ENCODE data around the gene PPA1.
A peak's percentile ranks its signal among the peaks of the same experiment; 100 is the strongest.

Gene PPA1

GRCh38 chr10:70232155-70232858, 922 bp downstream of the PPA1 start:
- Histone ChIP-seq H3K79me2 (ENCODE audit: insufficient read depth, low read length) (peaks cover 54% of the 10 kb centered on the region), H3K4me2 (ENCODE audit: low read depth, low read length, poor library complexity, severe bottlenecking) (peak overlapping the region; percentile 88), H3K36me3 (ENCODE audit: insufficient read depth, low read length) (peaks cover 3% of the 10 kb centered on the region; the same call in 1 of the 2 replicates), H3F3A (ENCODE audit: low read depth) (no peaks in the 10 kb centered on the region), H3K9ac (ENCODE audit: low read depth, low read length, poor library complexity, severe bottlenecking) (peak overlapping the region; percentile 88), H3K9me3 (ENCODE audit: insufficient read depth, low read depth, low read length) (no peaks in the 10 kb centered on the region), H2AFZ (ENCODE audit: low read length) (peak overlapping the region; percentile 78), H3K4me1 (ENCODE audit: insufficient read depth, low read length, poor library complexity, severe bottlenecking) (peaks cover 46% of the 10 kb centered on the region), H3K4me3 (ENCODE audit: low read length, poor library complexity, severe bottlenecking) (peak overlapping the region; percentile 96), H3K9me2 (replicated peaks; ENCODE audit: low read depth, low read length) (no peaks in the 10 kb centered on the region), H3K27me3 (ENCODE audit: insufficient read depth, low read length, poor library complexity, severe bottlenecking) (no peaks in the 10 kb centered on the region), H4K20me1 (ENCODE audit: insufficient read depth, low read length, poor library complexity, severe bottlenecking) (peaks cover 38% of the 10 kb centered on the region)
- TF ChIP-seq CTCF (conservative IDR thresholded peaks at IDR 0.05; ENCODE audit: low read length) = no peak
- TF ChIP-seq EZH2phosphoT487 (IDR thresholded peaks at IDR 0.05; ENCODE audit: borderline replicate concordance) = no peak

DNA sequence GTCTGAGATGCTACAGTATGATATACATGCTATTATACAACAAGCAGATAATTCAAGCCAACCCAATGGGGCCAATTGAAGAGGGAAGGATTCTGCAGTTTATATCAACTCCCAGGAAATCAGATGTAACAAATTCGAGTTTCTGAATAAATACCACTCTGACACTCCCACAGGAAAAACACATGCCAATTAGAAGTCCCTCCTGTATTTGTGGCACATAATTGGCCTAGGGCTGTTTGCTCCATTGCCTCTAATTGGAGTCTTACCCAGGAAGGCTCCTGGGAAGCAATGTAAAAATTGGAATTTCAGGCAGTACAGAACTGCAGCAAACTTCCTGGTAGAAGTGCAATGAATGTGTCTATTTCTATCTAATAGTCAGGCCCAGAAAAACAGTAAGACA, 4.7 kb downstream of the PPA1 start:
- Histone ChIP-seq H3K9me2 (replicated peaks; ENCODE audit: low read depth, low read length) (no peaks in the 10 kb centered on the region), H3K79me2 (ENCODE audit: insufficient read depth, low read length) (peaks cover 84% of the 10 kb centered on the region), H4K20me1 (ENCODE audit: insufficient read depth, low read length, poor library complexity, severe bottlenecking) (peaks cover 57% of the 10 kb centered on the region), H2AFZ (ENCODE audit: low read length) (no peak overlapping the region), H3K4me3 (ENCODE audit: low read length, poor library complexity, severe bottlenecking) (peak overlapping the region; percentile 46), H3K9me3 (ENCODE audit: insufficient read depth, low read depth, low read length) (no peaks in the 10 kb centered on the region), H3F3A (ENCODE audit: low read depth) (no peaks in the 10 kb centered on the region; the same call in 1 of the 2 replicates), H3K4me2 (ENCODE audit: low read depth, low read length, poor library complexity, severe bottlenecking) (peak overlapping the region; percentile 88), H3K9ac (ENCODE audit: low read depth, low read length, poor library complexity, severe bottlenecking) (no peak overlapping the region), H3K36me3 (ENCODE audit: insufficient read depth, low read length) (peaks cover 3% of the 10 kb centered on the region; the same call in 1 of the 2 replicates), H3K27me3 (ENCODE audit: insufficient read depth, low read length, poor library complexity, severe bottlenecking) (no peaks in the 10 kb centered on the region), H3K4me1 (ENCODE audit: insufficient read depth, low read length, poor library complexity, severe bottlenecking) (peaks cover 61% of the 10 kb centered on the region)
- TF ChIP-seq EZH2phosphoT487 (IDR thresholded peaks at IDR 0.05; ENCODE audit: borderline replicate concordance) = no peak
- TF ChIP-seq CTCF (conservative IDR thresholded peaks at IDR 0.05; ENCODE audit: low read length) = no peak

GRCh38 chr10:70227548-70228320, 5.5 kb downstream of the PPA1 start:
- H2AFZ ChIP-seq (ENCODE audit: low read length) = no peak overlapping the region
- H3K27me3 ChIP-seq (ENCODE audit: insufficient read depth, low read length, poor library complexity, severe bottlenecking) = no peaks in the 10 kb centered on the region
- H3K9me3 ChIP-seq (ENCODE audit: insufficient read depth, low read depth, low read length) = no peaks in the 10 kb centered on the region
- peaks cover 54% of the 10 kb centered on the region for H4K20me1 ChIP-seq (ENCODE audit: insufficient read depth, low read length, poor library complexity, severe bottlenecking)
- H3K9ac ChIP-seq (ENCODE audit: low read depth, low read length, poor library complexity, severe bottlenecking) = no peak overlapping the region
- peaks cover 3% of the 10 kb centered on the region; the same call in 1 of the 2 replicates for H3K36me3 ChIP-seq (ENCODE audit: insufficient read depth, low read length)
- H3K9me2 ChIP-seq (replicated peaks; ENCODE audit: low read depth, low read length) = no peaks in the 10 kb centered on the region
- no peaks in the 10 kb centered on the region; the same call in 1 of the 2 replicates for H3F3A ChIP-seq (ENCODE audit: low read depth)
- peak overlapping the region; percentile 88 for H3K4me2 ChIP-seq (ENCODE audit: low read depth, low read length, poor library complexity, severe bottlenecking)
- H3K4me1 ChIP-seq (ENCODE audit: insufficient read depth, low read length, poor library complexity, severe bottlenecking) = peaks cover 60% of the 10 kb centered on the region
- H3K4me3 ChIP-seq (ENCODE audit: low read length, poor library complexity, severe bottlenecking) = peak overlapping the region; percentile 46
- TF ChIP-seq EZH2phosphoT487 (IDR thresholded peaks at IDR 0.05; ENCODE audit: borderline replicate concordance) (no peak), CTCF (conservative IDR thresholded peaks at IDR 0.05; ENCODE audit: low read length) (no peak)
- H3K79me2 ChIP-seq (ENCODE audit: insufficient read depth, low read length) = peaks cover 85% of the 10 kb centered on the region
